RPMI8226 (cell line): ENCODE measurements around the gene STRIP2.
"Not testable (repeated sequence)": the region's sequence is repeated elsewhere in the genome, so short reads cannot be mapped to it uniquely, and the experiment has no call there.

ENCODE experiments used
- DNase-seq: peaks from one replicate; pipeline ENCODE4 v3.0.0-alpha.2; 2015

The STRIP2 gene

GRCh38 chr7:129423700-129424410, 10.4 kb upstream of the STRIP2 start:
- DNase-seq = peak; percentile 23

GRCh38 chr7:129426482-129426881, 7.8 kb upstream of the STRIP2 start:
- DNase-seq = no peak

GRCh38 chr7:129427526-129428045, 6.6 kb upstream of the STRIP2 start:
- no peak for DNase-seq

GRCh38 chr7:129431911-129432643, 2.2 kb upstream of the STRIP2 start:
- no peak for DNase-seq

DNA sequence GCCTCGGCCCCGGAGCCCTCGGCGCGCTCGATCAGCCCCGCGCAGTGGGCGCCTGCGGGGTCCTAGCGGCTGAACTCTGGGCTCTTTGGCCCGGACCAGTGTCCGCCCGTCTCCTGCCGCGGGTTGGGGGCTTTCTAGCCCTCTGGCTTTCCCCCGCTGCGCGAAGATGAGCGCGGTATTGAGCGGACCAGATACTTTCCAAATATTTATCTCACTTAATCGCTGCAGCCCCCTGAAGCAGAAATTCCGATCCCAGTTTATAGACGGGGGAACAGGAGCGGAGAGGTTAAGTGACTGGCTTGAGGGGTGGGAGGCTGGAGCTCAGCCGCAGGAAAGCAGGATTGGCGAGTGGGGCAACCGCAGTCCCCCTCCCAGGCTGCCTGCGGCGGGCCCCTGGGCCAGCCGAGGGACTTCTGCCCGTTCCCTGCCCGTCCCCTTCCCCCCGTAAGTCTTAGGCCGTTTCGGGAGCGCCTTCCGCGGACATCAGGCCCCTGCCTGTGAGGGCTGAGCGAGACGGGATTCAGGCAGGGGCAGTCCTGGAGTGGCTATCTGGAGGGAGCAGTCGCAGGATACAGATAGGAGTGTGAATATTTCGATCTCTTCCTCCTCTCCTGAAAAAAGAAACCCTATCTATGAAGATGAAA, 565 bp downstream of the STRIP2 start:
- DNase-seq = no peak

- no peak for DNase-seq
Measured at GRCh38 chr7:129435414-129435829, 1.2 kb downstream of the STRIP2 start.

GRCh38 chr7:129436335-129436923, 2.2 kb downstream of the STRIP2 start:
- DNase-seq = peak; percentile 16

GRCh38 chr7:129437190-129437589, 3.0 kb downstream of the STRIP2 start:
- DNase-seq = no peak

DNA sequence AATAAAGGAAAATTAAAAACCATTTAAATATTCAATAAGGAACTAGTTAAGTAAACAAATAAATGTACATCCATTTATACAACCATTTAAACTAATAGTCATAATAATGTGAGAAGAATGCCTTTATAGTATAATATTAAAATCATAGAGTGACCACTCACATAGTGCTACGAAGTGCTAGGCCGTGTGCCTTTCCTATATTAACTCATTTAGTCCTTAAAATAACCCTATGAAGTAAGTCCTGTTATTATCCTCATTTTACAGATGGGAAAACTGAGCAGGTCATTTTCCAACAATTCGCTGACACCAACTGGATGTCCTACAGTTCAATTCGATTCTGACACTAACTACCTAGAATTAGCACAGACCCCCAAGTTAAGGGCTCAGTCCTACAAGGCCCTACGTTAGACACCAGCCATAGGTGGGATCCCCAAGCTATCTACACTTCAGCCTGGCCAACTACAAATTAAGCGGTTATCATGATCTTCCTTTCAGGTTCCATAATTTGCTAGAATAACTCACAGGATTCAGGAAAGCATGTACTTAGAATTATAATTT, 4.1 kb downstream of the STRIP2 start:
- DNase-seq = no peak

DNA sequence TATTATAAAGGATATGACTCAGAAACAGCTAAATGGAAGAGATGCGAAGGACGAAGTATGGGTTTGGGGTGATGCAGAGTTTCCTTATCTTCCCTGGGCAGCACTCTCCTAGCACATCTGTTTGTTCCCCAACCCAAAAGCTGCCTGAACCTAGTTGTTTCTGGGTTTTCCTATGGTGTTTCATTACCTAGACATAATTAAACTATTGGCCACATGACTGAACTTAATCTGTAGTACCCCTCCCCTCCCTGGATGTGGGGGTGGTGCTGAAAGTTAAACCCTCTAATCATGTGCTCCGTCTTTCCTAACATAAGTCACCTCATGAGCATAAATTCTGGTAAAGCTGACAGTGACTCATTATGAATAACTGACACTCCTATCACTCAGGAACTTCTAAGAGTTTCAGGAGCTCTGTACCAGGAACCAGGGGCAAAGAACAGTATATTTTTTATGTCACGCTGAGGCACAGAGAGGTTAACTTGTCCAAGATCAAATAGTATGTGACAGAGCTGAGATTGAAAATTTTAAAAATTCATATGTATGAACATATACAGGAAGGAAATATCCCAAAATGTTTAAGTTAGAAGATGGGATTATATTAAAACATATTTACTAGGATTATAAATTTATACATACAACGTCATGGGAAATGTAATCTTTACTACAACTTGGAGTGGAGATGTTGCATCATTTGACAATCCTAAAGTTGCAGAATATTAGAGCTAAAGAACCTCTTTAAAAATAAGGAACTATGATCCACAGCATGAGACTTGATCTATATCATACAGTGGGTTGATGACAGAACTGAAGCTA, 4.8 kb downstream of the STRIP2 start:
- no peak for DNase-seq

DNA sequence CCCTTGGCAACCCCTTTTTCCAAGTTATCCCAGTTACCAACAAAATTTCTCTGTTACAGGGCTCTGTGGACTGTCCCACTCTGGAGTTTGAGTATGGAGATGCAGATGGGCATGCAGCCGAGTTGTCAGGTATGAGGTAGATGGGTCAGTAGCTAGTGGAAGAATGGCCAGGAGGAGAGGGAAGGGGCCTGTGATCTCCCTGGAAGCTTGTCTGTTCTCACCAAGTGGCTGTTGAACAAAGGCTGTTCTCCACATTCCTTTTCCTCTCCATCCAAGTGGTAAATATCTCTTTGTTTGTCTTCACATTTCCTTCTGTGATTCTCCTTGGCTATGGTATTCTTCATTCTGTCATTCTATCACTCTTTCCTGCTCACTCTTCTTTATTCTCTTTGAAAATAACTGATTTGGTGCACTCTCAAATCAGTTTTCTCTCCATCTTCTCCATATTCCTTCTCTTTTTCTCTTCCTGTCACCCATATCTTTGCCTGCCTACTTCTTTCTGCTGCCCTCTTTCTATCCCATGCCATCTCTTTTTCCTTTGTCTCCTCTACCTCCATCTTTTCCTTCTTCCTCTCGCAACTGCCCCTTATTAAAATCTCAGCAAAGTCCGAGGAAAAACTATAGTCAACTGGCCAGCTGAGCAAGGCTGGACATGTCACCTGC, 5.9 kb downstream of the STRIP2 start:
- DNase-seq = no peak

DNA sequence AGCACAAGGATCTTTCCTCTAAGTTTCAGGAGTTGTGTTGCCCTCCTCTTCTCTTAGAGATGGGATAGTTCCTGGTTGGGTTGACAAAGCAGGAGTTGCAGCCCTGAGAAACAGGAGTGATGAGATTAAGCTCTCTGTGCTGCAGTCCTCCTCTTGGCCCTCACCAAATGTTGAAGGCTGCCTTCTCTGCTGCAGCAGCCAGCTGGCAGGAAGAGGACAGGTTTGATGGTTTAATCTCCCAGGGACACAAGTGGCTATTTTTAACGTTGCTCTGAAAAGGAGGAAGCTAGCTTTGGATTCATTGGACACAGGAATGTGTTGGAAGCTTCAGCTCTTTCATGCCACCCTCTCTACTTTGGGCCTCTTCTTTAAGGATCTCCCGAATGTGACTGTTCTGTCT, 9.4 kb downstream of the STRIP2 start:
- no peak for DNase-seq

DNA sequence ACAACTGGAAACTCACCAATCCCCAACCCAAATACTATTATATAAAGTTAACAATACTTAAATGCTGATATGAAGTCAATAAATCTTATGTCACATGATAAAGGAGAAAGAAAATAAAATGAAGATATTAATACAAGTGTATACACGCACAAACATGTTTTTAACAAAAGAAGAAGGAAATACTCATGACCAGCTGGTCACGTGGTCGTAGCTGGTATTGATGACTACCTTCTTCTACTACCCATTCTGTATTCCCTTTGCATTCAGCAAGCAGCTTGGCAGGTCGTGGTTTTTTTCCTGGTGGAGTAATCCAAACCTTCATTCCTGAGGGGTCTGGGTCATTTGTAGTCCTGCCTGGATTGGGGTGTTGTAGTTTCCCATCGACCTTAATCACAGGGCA, 10.5 kb downstream of the STRIP2 start:
- DNase-seq = not testable (repeated sequence)

DNA sequence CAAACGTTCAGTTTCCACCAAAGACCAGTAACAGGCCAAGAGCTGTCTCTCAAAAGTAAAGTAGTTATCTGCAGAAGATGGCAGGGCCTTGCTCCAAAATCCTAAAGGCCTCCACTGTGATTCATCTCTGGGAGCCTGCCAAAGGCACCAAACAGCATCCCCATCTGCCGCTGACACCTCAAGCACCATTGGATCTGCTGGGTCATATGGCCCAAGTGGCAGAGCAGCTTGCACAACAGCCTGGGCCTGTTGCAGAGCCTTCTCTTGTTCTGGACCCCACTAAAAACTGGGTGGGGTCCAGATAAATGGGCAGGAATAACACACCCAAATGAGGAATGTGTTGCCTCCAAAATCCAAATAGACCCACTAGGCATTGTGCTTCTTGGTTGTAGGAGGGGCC, 12.7 kb downstream of the STRIP2 start:
- DNase-seq = not testable (repeated sequence)

GRCh38 chr7:129447445-129447844, 13.2 kb downstream of the STRIP2 start:
- DNase-seq = not testable (repeated sequence)

DNA sequence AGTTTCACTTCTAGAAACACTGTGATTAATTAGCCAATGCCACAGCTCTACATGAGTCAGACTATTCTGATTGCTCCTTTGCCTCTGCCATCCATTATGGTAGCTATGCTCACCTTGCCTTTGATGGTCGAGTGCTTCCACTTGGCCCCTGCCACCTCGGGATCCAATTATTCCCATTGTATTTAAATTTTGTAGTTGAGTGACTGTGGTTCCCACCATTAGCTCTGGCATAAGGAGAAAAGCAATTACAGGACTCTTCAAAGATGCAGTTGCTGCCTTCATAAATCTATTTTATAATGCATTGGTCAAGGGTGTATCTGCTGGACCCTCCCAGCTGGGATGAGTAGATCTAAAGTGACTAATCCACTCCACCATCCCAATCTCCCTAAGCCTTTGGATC, 14.4 kb downstream of the STRIP2 start:
- DNase-seq = not testable (repeated sequence)

DNA sequence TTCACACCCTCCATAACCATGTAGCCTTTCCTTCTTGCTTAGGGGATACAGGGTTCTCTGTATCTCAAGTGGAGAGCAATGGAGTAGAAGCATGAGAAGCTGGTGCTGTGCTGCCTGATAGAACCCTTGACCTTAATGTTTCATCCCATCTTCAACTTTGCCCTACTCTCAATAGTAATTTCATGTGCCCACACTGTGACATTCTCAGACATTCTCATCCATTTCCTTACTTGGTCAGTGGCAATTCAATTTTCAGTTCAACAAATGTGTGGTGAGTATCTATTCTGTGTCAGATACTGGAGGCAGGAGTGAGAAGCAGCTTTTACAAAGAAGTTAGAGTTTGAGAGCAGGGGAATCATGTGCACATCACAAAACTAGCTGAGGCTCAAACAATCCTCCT, 16.1 kb downstream of the STRIP2 start:
- DNase-seq = no peak

DNA sequence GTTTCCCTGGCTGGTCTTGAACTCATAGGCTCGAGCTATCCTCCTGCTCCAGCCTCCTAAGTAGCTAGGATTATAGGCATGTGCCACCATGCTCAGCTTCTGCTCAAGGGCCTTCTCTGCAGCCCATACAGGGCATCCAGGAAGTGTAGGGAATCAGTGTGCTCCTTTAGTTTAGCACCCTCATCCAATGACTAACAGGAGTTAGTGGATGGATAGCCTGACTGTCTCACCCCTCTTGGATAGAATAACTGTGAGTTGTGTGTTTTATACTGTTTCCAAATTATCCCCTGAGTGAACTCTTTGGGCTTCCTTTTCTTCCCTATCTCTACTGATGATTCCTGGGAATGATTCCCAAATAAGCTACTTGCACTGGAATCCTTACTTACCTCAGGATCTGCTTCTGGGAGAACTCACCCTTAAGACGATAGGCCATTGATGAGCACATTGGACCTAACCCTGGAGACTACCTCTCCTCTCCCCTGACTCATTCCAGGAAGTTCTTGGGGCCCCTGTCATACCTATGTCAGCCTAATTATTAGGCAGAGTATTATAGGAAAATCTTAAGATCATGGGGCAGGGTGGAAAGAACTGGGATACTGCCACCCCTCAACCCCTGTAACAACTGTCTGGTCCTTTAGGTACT, 18.5 kb downstream of the STRIP2 start:
- no peak for DNase-seq

DNA sequence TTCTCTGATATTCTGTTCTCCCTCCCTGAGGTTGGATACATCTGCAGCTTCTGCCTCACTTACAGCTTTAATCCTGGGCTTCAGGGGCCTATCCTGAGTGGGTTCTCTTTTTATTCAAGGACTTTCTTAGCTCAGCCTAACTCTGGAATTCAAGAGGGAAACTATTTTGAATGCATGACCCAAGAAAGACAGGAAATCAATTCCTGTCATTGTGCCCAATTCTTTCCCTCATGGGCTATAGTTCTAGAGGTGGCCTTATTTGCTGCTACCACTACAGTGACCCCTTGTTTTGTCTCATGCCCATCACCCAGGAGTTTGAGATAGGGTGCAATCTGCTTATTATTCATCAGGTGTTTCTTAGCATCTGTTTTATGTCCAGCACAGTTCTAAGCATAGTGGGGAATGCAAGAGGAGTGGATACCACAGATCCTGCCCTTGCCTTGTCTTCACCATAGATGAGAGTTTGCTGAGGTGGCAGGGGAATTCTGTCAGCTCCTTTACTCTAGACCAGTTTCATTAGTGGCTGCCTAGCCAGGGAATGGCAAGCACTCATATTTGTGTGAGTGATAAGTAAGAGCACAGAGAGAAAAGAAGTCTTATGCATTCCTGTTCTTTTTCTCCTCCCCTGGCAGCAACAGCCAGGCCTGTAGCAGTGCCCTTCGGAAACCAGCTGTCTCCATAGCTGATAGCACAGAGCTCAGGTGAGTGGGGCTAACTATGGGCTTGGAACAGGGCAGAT, 19.4 kb downstream of the STRIP2 start:
- DNase-seq = no peak

- no peak for DNase-seq
Measured at GRCh38 chr7:129454249-129454551, 20.0 kb downstream of the STRIP2 start.

DNA sequence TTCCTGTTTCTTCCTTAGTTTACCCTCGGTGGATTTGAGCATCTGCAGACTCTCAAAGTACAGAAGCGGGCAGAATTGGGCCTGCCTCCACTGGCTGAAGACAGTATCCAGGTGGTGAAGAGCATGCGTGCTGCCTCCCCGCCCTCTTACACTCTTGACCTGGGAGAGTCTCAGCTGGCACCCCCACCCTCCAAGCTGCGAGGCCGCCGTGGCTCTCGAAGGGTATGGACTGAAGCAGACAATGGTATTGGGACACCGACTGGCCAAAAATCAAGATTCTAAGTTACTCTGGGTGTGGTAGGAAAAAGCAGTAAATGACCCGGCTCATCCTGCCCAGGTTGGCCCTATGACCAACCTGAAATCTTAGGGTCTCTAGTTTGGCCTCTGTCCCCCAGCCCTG, 22.2 kb downstream of the STRIP2 start:
- DNase-seq = no peak
